GM19395 (cell line): ENCODE data around the gene DLG2.

Experiments used
- ATAC-seq: cut with Tn5 transposase; IDR thresholded peaks from one replicate; pipeline ENCODE4 v1.9.1; 2021; ENCODE audit warnings: mild to moderate bottlenecking, moderate library complexity; ENCODE audit not compliant: unreplicated experiment

DLG2 gene

DNA sequence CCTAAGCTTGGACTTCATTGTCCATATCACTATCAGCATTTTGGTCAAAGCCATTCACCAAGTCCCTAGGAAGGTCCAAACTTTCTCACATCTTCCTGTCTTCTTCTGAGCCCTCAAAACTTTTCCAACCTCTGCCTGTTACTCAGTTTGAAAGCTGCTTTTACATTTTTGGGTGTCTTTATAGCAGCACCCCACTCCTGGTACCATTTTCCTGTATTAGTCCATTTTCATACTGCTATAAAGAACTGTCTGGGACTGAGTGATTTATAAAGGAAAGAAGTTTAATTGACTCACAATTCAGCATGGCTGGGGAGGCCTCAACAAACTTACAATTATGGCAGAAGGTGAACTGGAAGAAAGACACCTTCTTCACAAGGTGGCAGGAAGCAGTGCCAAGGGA is 1624.0 kb downstream of the DLG2 start:
- no peak for ATAC-seq

DNA sequence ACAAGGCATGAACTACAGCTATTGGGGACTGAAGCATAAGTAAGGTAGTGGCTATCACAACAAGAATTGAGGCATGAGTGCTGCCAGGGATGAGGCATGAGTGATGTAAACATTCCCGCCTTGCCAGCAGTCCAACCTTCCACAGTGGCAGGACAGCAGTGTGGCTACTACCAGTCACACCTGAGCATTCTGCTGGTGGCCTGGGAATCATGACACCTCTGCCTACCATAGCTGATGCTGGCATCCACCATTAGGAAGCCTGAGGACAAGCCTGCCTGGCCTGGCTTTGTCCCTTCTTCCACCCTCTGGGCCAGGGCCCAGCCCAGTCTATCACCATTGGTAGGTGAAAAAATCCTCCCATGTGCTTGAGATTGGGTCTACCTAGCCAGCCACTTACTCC is 1628.2 kb downstream of the DLG2 start:
- ATAC-seq = no peak

DNA sequence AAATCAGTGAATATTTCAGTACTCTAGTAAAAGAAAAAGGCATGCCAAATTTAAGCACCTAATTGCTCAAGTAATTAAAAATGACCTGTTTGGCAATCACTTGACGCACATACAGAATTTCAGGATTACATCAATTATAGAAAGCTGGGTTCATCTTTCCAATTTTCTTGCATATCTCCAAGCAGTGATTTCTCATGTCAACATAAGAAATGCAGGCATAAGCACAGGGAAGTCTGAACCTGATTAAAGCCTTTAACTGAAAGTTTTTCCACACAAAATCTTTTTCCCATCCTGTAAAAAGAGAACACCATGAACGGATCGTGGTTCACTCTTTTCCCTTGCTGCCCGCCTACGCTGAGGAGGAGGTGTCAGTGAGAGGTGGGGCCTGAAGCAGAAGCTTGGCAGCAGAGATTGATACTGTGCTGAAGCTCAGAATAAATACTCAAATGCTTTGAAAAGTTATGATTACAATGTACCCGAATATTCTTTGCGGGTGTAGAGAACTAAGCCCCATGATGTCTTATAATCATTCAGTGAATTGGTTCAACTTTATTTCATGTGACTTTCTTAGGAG is 1636.9 kb downstream of the DLG2 start:
- ATAC-seq = no peak

- ATAC-seq = no peak
These were observed 1644.3 kb downstream of the DLG2 start for GRCh38 chr11:83982825-83983224.

- ATAC-seq = no peak
These were observed 1647.6 kb downstream of the DLG2 start for GRCh38 chr11:83979593-83979992.

- ATAC-seq = no peak
These were observed 1648.2 kb downstream of the DLG2 start for GRCh38 chr11:83978942-83979341.

DNA sequence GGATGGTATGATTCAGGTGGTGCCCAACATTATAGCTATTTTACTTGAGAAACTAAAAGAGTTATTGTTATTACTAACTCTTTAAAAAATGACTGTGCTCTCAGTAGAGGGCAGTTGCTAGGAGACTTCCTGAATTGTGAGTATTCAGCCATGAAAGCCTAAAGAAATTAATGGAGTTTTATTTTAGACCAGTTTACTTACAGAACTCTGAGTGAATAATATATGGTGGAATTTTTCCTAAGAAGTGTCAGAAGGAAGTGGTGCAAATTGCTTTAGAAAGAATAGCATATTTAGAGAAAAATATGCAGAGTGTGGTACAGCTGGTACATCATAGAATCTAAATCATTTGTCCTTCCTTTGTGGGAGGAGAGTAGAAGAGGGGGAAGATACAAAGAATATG is 1651.1 kb downstream of the DLG2 start:
- no peak for ATAC-seq

GRCh38 chr11:83972536-83972935 is 1654.6 kb downstream of the DLG2 start:
- no peak for ATAC-seq

GRCh38 chr11:83971063-83971462 is 1656.1 kb downstream of the DLG2 start:
- ATAC-seq = peak; percentile 45

GRCh38 chr11:83970061-83970671 is 1657.0 kb downstream of the DLG2 start:
- peak; percentile 89 for ATAC-seq

- ATAC-seq = no peak
These were observed 1669.9 kb downstream of the DLG2 start for GRCh38 chr11:83957038-83957900.

DNA sequence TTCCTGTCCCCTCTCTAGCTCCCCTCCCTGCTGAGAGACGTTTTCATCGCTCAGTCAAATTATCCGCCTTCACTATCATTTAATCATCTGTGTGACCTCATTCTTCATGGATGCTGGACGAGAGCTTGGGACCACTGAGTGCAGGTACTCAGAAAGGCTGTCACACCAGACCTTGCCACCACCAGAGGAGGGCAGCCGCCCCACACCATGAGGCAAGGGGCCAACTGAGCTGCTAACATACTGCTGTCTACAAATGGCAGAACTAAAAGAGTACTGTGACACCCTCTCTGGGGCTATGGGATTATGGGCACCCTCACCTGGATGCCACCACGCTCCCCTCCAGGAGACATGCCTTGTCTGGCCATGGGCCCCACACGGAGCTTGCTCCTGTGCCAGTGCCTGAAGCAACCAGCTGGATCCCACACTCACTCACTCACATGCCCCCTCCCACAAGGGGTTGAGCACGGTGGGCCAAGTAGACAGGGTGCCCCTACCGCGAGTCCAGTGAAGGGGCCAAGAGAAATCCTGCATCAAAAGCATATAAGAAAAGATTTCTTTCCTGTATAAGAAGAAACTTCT is 1670.9 kb downstream of the DLG2 start:
- ATAC-seq = no peak

- no peak for ATAC-seq
These were observed 1672.4 kb downstream of the DLG2 start for GRCh38 chr11:83954780-83955179.

DNA sequence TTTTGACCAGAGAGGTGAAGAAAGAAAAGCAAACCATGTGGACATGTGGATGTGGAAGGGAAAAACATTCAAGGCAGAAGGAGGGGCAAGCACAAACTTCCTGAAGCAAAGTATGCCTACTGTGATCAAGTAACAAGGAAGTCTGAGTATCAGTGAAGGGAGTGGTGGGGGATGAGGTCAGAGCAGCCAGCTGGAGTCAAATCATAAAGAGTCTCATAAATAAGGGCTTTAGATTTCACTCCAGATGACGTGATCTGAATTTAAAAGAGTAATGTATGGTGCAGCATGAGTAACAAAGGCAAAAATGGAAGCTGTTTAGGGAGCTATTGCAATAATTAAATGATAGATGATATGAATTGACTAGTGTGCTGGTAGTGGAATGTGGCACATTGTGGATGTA is 1675.6 kb downstream of the DLG2 start:
- no peak for ATAC-seq

- no peak for ATAC-seq
These were observed 1678.9 kb downstream of the DLG2 start for GRCh38 chr11:83948200-83948599.

DNA sequence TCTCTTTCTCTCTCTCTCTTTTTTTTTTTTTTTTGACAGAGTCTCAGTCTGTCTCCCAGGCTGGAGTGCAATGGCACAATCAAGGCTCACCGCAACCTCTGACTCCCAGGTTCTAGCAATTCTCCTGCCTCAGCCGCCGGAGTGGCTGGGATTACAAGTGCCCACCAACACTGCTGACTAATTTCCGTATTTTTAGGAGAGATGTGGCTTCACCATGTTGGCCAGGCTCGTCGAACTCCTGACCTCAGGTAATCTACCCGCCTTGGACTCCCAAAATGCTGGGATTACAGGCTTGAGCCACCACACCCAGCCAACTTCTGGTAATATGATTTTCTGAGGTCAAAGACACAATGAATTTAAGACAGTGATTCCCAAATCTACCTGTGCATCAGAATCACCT is 1681.2 kb downstream of the DLG2 start:
- ATAC-seq = no peak

- no peak for ATAC-seq
These were observed 1686.1 kb downstream of the DLG2 start for GRCh38 chr11:83941050-83941449.

DNA sequence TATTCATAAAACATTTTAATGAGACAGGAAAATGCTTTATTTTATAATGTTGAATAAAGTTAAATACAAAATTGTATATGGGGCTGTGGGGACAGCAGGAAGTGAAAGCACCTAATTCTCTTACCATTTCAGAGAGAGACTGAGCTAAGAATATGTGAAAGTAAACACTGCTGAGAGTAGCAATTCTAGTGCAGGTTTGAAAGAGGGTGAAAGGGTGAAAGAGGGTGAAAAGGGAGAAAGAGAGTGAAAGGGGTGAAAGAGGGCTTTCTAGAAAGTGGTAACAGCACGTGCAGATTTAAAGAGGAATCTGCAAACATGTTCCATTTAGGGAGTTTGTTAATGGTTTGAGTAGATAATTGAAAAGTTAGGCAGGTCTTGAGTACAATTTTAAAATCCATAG is 1689.0 kb downstream of the DLG2 start:
- ATAC-seq = peak; percentile 76

DNA sequence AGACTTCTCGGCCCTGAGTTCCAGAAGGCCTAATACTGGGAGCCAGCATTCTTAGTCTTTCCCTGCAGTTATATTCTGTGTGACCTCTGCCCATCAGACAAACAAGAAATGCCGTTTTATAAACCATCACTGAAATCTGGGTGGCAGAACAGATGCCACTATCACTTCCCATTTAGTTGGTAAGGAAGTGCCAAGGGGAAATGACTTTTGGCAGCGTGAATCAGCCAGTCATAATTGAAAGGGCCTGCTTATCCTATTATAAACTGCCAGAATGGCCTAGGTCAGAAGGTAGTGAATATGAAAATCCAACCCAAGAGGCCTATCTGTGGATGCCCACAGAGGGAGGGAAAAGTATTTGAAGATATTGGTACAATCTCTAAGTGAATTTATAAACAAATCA is 1694.1 kb downstream of the DLG2 start:
- no peak for ATAC-seq

- no peak for ATAC-seq
These were observed 1699.7 kb downstream of the DLG2 start for GRCh38 chr11:83927422-83927821.

DNA sequence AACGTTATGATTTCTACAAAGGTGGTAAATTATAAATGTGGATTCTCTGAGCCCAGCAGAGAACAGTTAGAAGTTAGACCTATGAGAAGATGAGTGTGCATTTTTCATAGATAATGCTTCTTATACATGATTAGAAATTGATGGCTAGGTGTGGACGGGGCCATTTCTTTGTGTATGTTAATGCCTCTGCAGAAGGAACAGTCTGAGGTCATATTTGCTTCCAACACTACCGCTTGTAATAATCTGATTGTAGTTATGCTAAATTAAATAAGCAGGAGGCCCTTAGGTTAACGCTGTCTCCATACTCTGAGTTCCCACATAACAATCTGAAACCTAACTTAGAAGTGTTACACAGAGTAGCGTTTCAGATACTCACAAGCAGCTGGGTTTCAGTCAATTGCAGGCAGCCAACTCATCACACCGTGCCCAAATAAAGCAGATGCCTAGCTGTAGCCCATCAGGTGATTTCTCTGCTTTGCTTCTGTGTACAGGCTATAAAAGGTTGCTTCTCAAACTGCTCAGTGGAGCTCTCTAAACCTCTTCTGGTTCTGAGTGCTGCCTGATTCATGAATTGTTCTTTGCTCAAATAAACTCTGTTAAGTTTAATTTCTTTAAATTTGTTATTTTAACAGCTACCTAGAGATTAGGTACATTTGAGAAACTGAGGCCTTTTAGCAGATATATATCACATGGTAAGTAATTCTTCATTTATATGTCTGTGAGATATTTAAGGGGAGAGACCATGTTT is 1702.2 kb downstream of the DLG2 start:
- no peak for ATAC-seq
